Activated T-cell treated with anti-CD3 and anti-CD28 coated beads for 4 hours (primary cell): ENCODE results near the gene SND1.
"Not testable (repeated sequence)": the region's sequence is repeated elsewhere in the genome, so short reads cannot be mapped to it uniquely, and the experiment has no call there.

ENCODE experiments used
- DNase-seq: peaks from one replicate; pipeline ENCODE4 v3.0.0-alpha.2; 2020

Gene SND1

GRCh38 chr7:127895814-127896280 is 243.9 kb downstream of the SND1 start:
- DNase-seq = no peak

GRCh38 chr7:127896659-127897058 is 244.7 kb downstream of the SND1 start:
- DNase-seq = no peak

GRCh38 chr7:127897704-127898454 is 245.9 kb downstream of the SND1 start:
- peak; percentile 24 for DNase-seq

DNA sequence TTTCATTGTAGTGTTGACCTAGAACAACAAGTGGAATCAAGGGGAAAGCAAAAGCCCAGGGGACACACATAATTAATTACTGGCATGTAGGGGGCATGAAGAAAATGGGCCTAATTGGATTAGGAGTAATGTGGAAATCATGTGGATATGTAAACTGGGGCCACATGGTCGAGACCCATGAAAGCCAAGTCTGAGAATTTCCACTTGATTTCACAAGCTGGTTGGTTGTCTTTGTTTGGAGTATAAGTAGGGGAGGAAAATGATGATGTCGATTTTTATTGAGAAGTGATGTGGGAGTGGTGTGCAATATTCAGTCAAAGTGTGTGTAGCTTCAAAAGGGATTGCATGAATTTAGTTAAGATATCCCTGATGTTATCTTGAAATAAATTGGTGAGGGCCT is 247.4 kb downstream of the SND1 start:
- no peak for DNase-seq

DNA sequence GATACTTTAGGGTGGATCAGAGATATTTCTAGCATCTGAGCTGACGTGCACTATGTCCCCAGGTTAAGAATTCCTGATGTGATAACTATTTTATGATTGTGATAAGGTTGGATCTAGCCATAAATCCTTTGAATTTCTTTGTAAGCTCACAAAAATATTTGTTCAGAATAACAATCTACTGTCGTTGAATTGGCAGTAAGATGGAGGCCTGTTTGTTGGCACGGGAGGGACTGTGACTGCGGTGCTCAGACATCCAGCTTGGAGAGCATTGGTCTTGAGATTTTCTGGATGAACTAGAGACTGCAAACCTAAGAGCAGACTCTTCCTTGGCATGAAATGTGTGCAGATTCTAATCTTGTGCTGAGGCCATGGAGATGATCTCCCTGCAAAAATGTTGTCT is 248.1 kb downstream of the SND1 start:
- no peak for DNase-seq

DNA sequence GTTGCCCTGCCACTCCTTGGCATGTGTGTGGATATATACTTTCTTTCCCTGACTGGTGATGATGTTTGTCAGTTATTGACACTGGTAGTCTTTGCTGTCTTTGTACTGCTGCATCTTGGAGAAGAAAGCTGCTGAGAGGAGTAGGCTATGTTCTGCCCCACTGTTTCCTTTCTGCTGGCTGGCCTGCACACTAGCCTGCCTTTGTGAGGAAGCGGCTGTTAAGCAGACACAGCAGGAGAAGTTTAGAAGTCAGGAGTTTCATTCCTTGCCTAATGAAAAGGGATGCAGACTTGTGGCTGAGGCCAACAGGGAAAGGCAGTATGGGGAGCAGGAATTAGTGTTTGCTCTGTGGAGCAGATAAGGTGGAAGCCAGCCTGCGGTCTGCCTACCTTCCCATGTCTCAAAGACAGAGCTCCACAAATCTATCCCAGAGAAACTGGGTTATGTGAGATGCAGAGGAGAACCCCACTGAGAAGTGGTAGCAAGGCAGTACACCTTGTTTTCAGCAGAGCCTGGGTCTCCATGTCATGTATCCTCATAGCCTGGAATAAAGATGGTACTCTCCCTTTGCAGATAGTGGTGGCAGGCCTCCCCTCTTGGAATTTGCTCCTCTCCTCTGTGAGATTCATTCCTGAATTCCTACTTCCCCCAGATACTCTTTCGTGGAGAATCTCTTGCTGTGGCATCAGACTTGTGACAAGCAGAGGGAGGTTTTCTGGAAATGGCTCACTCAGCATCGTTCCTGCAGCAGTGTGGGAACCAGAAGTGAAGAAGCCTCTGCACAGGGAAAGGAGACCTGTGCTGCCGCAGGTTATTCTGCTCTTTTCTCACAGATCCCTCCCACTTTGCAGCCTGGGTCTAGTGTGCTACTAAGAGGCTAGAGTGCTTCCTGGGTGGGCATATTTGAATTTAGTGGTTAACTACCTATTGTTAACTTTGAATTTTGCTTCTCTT is 249.0 kb downstream of the SND1 start:
- DNase-seq = no peak

DNA sequence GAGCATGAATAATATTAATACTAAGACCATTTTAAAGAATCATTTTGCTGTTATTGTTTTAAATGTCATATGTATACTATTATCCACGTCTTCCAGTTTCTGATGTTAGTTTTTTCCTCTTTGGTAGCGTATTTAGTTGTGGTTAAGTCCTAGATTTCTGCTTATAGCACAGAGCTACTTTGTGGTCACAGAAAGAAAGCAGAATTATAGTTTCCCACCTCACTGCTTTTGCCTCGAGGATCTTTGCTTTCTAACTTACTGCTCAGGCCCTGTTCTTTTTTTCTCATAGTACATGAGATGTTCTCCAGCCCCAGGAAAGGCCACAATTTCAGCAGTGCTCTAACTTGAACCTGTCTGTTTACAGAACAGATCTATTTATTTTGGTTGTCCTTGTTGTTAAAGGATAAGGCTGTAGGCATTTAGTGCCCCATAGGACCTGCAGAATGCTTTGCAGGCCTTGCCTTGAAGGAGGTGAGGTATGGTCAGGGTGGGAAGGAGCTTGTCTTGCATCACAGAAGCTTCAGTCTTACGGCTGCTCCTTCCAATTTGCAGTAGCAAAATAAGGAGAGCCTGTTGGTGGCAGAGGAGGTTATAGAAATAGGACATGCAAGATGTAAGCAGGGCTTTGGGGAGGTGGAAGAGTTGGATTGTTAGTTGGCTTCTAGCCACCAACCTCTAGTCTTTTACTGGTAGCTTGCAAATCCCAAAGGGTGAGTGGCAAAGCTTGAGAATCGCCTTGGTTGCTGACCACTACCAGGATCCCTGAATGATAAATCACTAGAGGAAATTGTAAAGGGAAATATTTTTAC is 250.1 kb downstream of the SND1 start:
- DNase-seq = no peak

GRCh38 chr7:127902753-127903152 is 250.8 kb downstream of the SND1 start:
- DNase-seq = not testable (repeated sequence)

DNA sequence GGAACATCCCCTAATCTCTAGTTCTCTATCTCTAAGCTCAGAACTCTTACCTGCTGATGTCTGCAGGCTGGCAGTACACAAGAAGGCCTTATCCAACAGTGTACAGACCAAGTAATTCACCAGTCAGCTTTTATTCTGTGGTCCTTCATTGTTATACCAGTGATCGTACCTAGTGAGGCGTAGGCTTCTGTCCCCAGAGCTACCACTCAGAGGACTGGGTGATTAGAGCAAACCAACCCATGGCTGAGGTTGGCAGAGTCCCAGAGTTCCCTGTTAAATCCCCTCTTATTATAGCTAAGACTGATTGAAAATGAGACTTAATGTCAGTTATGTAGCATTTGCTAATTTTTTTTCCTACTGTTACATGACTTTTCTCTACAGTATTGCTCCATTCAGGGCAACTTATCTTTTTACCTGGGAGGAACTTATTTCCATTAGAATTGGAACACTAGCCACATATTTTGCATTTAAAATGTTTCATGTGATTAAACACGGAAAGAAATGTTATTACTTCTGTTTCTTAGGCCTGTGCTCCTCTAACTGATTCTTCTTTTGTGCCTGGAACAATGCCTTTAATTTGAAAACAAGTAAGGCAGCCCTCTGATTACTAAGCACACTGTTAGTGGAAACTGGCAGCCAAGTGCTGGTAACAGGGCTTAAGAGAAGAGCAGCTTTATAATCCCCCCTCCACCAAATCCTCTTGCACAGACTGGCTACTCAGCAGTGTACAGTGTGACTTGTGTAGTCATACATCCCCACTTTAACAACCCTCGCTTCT is 252.1 kb downstream of the SND1 start:
- no peak for DNase-seq

DNA sequence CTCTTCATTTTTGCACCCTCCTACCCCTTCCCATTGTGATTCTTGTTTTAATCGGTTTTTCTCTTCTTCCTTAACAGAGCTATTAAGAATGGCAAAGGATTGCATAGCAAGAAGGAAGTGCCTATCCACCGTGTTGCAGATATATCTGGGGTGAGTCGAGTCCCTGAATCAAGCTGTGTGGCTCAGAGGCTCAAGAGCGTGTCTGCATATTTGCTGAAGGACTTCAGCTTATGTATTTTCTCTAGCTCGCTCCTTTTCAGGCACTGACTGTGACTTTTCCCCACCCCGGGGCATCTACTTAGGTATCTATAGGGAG is 252.6 kb downstream of the SND1 start:
- DNase-seq = no peak

- DNase-seq = no peak
Observed at GRCh38 chr7:127905021-127905420, 253.0 kb downstream of the SND1 start.

DNA sequence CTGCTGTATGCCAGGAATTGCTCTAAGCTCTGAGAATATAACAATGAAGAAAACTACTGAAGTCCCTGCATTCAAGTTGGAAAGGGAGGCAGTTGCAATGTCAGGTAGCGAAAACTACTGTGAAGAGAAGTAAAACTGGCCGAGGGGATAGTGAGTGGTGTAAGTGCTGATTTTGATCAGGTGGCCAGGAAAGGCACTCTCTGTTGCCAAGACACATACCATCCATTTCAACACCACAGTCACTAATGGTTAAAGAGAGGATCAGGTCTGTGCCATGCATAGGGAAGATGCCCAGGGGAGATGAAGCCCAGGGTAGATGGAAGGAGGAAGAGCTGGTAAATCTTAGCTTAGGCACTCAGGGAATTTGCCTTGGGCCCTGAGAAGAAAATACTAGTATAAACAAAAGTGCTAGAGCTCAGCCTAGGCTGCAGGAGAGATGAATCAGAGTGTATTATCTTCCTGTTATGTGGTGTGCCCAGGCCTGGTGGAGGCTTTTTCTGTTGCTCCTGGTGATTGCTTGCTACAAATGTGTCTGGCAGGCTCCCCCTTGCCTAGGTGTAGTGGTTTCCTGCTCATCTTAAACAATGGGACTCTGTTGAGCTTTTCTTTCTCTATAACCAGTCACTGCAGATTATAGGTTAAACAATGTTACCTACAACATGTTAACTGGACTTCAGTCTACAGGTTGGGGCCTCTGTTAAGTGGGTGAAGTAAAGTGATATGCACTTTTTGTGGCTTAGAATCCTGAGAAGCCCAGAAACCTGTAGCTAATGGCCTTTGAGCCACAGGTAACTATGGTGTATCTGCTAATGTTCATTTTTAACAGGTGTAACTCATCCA is 253.7 kb downstream of the SND1 start:
- DNase-seq = no peak

DNA sequence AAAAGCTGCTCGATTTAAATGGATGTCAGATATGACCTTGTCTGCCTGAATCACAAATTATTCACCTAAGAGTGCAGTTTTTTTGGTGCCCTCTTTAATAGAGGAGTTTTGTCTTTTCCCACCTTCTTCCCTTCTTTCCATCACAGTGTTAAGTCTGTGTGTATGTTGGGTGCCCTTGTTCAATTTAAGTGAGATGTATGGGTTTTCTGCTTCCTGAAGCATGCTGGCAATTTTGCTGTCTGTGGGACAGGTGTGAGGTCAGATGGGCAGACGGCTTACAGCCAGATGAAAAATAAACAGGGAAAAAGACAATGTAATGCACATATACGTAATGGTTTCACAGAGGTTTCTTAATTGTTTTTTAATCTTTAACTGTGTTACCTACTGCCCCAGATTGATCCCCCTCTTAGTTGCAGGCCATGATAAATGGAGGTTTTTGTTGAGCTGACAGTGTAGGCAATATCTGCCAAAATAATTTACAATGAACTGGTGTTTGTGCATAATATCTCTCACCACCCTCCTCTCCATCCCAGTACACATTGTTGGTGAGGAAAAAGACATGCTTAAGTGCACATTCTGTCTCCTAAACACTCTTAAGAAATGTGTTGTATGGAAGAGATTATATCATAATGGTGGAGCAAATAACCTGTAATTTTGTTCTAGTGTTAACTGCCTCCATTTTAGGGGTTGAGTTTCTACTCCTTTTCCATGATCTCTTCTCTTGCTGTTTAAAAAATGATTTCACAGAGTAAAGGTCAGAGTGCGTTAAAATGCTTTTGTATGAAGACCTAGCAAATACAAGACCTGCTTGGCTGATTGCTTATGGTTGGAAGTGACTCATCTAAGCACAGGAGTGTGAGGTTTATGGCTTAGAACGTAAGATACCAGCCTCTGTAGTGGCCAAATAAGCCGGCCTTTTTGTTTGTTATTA is 255.4 kb downstream of the SND1 start:
- no peak for DNase-seq

GRCh38 chr7:127908430-127909258 is 256.6 kb downstream of the SND1 start:
- no peak for DNase-seq

- DNase-seq = no peak
Observed at GRCh38 chr7:127909424-127910152, 257.6 kb downstream of the SND1 start.

GRCh38 chr7:127910670-127911069 is 258.7 kb downstream of the SND1 start:
- no peak for DNase-seq

- DNase-seq = no peak
Observed at GRCh38 chr7:127911968-127912511, 260.0 kb downstream of the SND1 start.

DNA sequence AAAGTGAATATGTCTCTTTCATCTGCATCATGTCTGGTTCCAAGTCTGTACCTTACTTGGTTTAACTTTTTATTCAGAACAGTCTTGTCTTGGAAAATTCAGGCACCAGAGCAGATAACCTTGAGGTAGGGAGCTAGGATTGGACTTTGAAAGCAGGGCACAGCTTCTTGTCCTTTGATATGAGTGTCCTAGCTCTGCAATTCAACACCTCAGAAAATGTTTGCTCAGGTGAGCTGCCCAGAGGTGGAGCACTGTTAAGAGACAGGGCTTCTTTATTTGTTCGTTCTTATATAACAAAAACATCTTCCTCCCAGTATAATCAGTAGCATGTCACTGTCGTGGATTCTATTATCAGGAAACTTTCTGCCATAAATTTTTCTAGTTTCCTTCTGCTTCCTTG is 260.9 kb downstream of the SND1 start:
- DNase-seq = no peak
